NCI-H1930 (cell line): ENCODE results near the gene CNKSR2.

ENCODE experiments used
- DNase-seq, 2 experiments: peaks; one replicate each; lab custom pipeline; 2025; lab: John Stamatoyannopoulos, UW

The CNKSR2 gene

GRCh38 chrX:21374163-21374993 is at the start of gene CNKSR2:
Gene CNKSR2, plus strand, starts transcription at chrX:21374418. Its CDS starts 480 bp downstream, at chrX:21374898.
- DNase-seq, result peak; percentile 76 to 78

GRCh38 chrX:21354725-21355124 is 19.5 kb upstream of the CNKSR2 start:
- no peak for DNase-seq

GRCh38 chrX:21355831-21356230 is 18.4 kb upstream of the CNKSR2 start:
- DNase-seq, result no peak

- DNase-seq, result no peak
Observed at GRCh38 chrX:21369613-21370012, 4.6 kb upstream of the CNKSR2 start.

GRCh38 chrX:21373001-21373400 is 1.2 kb upstream of the CNKSR2 start:
- DNase-seq, result no peak

GRCh38 chrX:21373637-21374162 is 518 bp upstream of the CNKSR2 start:
- no peak for DNase-seq

GRCh38 chrX:21374994-21375707 is 933 bp downstream of the CNKSR2 start:
- no peak for DNase-seq

- DNase-seq, result no peak
Observed at GRCh38 chrX:21375708-21376009, 1.4 kb downstream of the CNKSR2 start.

GRCh38 chrX:21376636-21377035 is 2.4 kb downstream of the CNKSR2 start:
- DNase-seq, result no peak

GRCh38 chrX:21379991-21380390 is 5.8 kb downstream of the CNKSR2 start:
- no peak for DNase-seq

GRCh38 chrX:21382715-21383114 is 8.5 kb downstream of the CNKSR2 start:
- DNase-seq, result no peak

GRCh38 chrX:21383546-21383945 is 9.3 kb downstream of the CNKSR2 start:
- DNase-seq, result no peak

GRCh38 chrX:21384178-21384577 is 10.0 kb downstream of the CNKSR2 start:
- DNase-seq, result no peak

- DNase-seq, result no peak
Observed at GRCh38 chrX:21394792-21395191, 20.6 kb downstream of the CNKSR2 start.

- DNase-seq, result no peak
Observed at GRCh38 chrX:21398426-21398825, 24.2 kb downstream of the CNKSR2 start.

GRCh38 chrX:21400408-21401121 is 26.3 kb downstream of the CNKSR2 start:
- no peak for DNase-seq

GRCh38 chrX:21408307-21408706 is 34.1 kb downstream of the CNKSR2 start:
- DNase-seq, result no peak

GRCh38 chrX:21408788-21409187 is 34.6 kb downstream of the CNKSR2 start:
- no peak for DNase-seq

GRCh38 chrX:21412029-21412428 is 37.8 kb downstream of the CNKSR2 start:
- DNase-seq, result no peak

- no peak for DNase-seq
Observed at GRCh38 chrX:21412883-21413282, 38.7 kb downstream of the CNKSR2 start.

GRCh38 chrX:21427086-21427485 is 52.9 kb downstream of the CNKSR2 start:
- DNase-seq, result no peak

GRCh38 chrX:21437036-21437435 is 62.8 kb downstream of the CNKSR2 start:
- DNase-seq, result no peak

- no peak for DNase-seq
Observed at GRCh38 chrX:21438792-21439191, 64.6 kb downstream of the CNKSR2 start.
